ENCODE measurements around the gene SYTL5.

The SYTL5 gene

DNA sequence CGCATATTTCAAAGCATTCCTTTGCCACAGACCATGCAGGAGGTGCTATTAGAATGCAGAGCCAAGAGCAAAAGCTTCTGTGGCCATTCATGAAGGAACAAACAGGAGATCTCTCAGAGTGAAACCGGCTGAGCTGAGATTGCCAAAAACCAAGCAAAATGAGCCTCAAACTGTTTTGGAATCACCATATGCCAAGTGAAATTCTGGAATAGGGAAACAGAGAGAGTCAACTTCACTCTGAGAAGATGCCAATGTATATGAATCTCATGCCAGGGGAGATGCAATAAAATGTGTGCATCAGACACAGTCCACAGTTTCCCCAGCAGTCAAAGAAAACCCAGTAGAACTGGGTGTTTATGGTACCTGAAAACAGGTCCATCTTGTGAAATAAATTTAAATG is 172.0 kb downstream of the SYTL5 start:
- no peak overlapping the region for H3K27ac ChIP-seq (ENCODE audit: low read depth, low read length)
- peaks cover 0 to 9% (median 7%) of the 10 kb centered on the region in 5 donors for H3K27me3 ChIP-seq (ENCODE audit: control insufficient read depth in 5 of 5, insufficient read depth in 4 of 5, low read length in 5 of 5)
- no peaks in the 10 kb centered on the region for H3K4me1 ChIP-seq (ENCODE audit: control insufficient read depth in 5 of 5, insufficient read depth in 5 of 5, low read length in 5 of 5)
- H3K36me3 ChIP-seq (ENCODE audit: control insufficient read depth in 5 of 5, insufficient read depth in 5 of 5, low read length in 5 of 5) = peaks cover 0 to 5% (median 0%) of the 10 kb centered on the region in 5 donors
- H3K4me3 ChIP-seq (ENCODE audit: low read depth in 1 of 5, low read length in 5 of 5) = no peak overlapping the region
- no peaks in the 10 kb centered on the region for H3K9me3 ChIP-seq (ENCODE audit: control insufficient read depth in 5 of 5, low read length in 5 of 5)
- no peak overlapping the region for H3K9ac ChIP-seq (ENCODE audit: low read length in 5 of 5)

Measured in subcutaneous abdominal adipose tissue (tissue), 5 donors.